Neural progenitor cell (in vitro differentiated cells): Measurements from ENCODE around the gene SCIMP.

Source experiments
- EZH2 ChIP-seq: fragments of 200-600 bp; sonication (generic); IDR thresholded peaks from 2 replicates; pipeline ENCODE4 v1.6.1; 2017; ENCODE audit warnings: antibody characterized with exemption, mild to moderate bottlenecking, moderate library complexity
- EZH2phosphoT487 ChIP-seq: fragments of 200-600 bp; sonication (generic); IDR thresholded peaks from 2 replicates; pipeline ENCODE4 v1.6.1; 2017; ENCODE audit warnings: antibody characterized with exemption
- TF ChIP-seq, protein P1 (sequence below): fragments of 200-600 bp; sonication (generic); IDR thresholded peaks from 2 replicates; pipeline ENCODE4 v1.5.1; 2017; ENCODE audit warnings: antibody characterized with exemption, mild to moderate bottlenecking

DNA sequence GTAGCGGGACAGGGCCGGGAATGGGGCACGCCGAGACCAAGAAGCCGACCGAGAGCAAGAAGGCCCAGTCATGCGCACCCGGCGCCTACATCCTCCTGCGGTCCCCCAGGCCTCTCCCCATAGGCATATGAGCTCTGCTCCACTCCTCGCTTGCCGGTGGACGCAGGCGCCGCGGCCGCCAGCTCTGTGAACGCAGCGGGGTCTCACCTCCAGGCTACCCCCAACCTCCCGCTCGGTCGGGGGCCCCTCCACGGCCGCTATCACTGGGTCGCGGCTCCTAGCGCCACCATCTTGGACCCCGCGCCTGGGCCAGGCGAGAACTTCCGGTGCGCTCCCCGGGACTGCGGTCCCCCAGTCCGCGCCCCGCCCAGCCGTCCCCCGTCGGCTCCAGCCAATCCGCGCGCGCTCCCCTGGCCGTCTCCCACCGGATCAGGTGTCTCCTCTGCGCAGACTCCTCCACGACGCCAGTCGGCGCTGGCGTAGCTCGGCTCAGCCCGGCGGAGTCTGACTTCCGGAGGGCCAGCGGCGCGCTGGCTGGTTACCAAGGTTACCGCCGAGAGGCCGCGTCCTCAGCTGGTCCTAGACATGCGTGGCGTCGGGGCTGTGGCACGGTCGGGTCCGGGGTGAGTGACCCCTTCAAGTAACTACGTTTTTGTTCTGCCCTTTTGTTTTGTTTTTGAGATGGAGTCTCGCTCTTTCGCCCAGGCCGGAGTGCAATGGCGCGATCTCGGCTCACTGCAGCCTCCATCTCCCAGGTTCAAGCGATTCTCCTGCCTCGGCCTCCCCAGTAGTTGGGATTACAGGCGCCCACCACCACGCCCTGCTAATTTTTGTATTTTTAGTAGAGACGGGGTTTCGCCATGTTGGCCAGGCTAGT is 42.9 kb downstream of the SCIMP start, which contains the start of gene ZNF594:
- TF ChIP-seq, protein P1, sequence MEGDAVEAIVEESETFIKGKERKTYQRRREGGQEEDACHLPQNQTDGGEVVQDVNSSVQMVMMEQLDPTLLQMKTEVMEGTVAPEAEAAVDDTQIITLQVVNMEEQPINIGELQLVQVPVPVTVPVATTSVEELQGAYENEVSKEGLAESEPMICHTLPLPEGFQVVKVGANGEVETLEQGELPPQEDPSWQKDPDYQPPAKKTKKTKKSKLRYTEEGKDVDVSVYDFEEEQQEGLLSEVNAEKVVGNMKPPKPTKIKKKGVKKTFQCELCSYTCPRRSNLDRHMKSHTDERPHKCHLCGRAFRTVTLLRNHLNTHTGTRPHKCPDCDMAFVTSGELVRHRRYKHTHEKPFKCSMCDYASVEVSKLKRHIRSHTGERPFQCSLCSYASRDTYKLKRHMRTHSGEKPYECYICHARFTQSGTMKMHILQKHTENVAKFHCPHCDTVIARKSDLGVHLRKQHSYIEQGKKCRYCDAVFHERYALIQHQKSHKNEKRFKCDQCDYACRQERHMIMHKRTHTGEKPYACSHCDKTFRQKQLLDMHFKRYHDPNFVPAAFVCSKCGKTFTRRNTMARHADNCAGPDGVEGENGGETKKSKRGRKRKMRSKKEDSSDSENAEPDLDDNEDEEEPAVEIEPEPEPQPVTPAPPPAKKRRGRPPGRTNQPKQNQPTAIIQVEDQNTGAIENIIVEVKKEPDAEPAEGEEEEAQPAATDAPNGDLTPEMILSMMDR: peak; percentile 72
- no peak for TF ChIP-seq EZH2phosphoT487
- TF ChIP-seq EZH2: no peak
